ENCODE measurements around the gene PRAME. TPM values are rescaled to one million over a fixed set of nuclear protein-coding genes. Genes with fewer than 3 reads are reported as not detected.

Gene PRAME
- total RNA-seq, 2 donors from 2014 or later, result 2.8 TPM; not detected in 1

DNA sequence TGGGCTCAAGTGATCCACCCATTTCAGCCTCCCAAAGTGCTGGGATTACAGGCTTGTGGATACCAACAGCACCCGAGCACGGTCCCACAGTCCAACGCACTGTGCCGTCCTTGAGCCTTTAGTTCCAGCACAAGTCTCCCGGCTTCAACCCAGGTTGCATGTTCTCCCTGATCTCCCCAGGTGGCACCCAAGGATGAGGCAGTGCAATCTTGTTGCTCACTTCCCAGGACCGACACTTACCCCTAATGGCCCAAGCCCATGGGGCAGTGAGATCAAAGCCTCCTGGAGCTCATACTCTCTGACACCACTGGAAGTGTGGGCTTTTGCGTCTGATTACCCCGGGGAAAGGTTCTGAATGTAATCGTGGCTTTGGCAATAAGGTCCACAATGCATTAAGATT, 3.5 kb downstream of the PRAME start:
- Histone ChIP-seq H3K4me3 (no peak overlapping the region), H3K27ac (no peak overlapping the region), H3K4me1 (no peaks in the 10 kb centered on the region), H3K9ac (ENCODE audit: low read depth in 2 of 2, low read length in 2 of 2) (no peak overlapping the region), H3K27me3 (no peaks in the 10 kb centered on the region), H3K36me3 (no peaks in the 10 kb centered on the region), H3K9me3 (no peaks in the 10 kb centered on the region)
- no peak for DNase-seq
- intact Hi-C loops (cut with DNase I), result no loop called here
- TF ChIP-seq CTCF (IDR thresholded peaks at IDR 0.05), result no peak

DNA sequence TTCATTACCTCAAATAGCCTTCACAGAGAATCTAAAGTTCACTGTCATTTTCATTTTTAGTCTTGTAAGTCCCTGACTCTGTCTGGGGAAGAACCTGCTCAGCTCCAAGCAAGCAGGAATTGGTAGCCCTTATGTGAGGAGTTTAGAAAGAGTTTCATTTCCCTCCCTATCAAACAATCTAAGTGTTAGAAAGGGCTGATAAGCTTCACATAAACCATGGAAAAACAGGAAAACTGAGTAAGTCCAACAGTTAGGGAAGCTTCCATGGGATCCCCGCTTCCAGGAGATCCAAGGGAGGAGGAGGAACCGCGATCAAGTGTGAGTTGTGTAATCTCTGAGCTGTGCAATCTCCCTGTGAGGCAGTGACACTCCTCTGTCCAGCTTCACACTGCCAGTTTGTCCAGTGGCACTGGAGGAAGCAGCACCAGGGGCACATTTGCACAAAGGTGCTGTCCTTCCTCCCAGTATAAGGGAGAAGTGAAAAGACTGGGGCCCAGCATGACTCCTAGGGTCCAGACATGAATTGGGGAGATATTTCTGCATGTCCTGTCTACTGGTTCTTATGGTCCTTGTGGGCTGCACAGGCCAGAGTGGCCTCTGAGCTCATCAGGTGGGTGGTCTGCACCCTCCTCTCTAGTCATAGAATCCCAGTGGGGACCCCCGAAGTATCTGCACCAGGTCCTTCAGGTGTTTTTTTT, 4.3 kb downstream of the PRAME start:
- intact Hi-C loops (cut with DNase I), result no loop called here
- DNase-seq, result no peak
- no peak for TF ChIP-seq CTCF (IDR thresholded peaks at IDR 0.05)
- H3K9me3 ChIP-seq, result no peaks in the 10 kb centered on the region
- no peak overlapping the region for H3K4me3 ChIP-seq
- H3K36me3 ChIP-seq, result no peaks in the 10 kb centered on the region
- H3K27ac ChIP-seq, result no peak overlapping the region
- H3K9ac ChIP-seq (ENCODE audit: low read depth in 2 of 2, low read length in 2 of 2), result no peak overlapping the region
- H3K27me3 ChIP-seq, result no peaks in the 10 kb centered on the region
- H3K4me1 ChIP-seq, result no peaks in the 10 kb centered on the region

GRCh38 chr22:22553735-22554586, 5.1 kb downstream of the PRAME start:
- no peak overlapping the region for H3K9ac ChIP-seq (ENCODE audit: low read depth in 2 of 2, low read length in 2 of 2)
- no peak for TF ChIP-seq CTCF (IDR thresholded peaks at IDR 0.05)
- intact Hi-C loops (cut with DNase I), result no loop called here
- no peaks in the 10 kb centered on the region for H3K36me3 ChIP-seq
- H3K9me3 ChIP-seq, result no peaks in the 10 kb centered on the region
- H3K27ac ChIP-seq, result no peak overlapping the region
- no peaks in the 10 kb centered on the region for H3K4me1 ChIP-seq
- no peaks in the 10 kb centered on the region for H3K27me3 ChIP-seq
- H3K4me3 ChIP-seq, result no peak overlapping the region
- no peak for DNase-seq

GRCh38 chr22:22553141-22553540, 5.9 kb downstream of the PRAME start:
- no peak for DNase-seq
- no peak overlapping the region for H3K9ac ChIP-seq (ENCODE audit: low read depth in 2 of 2, low read length in 2 of 2)
- no peak for TF ChIP-seq CTCF (IDR thresholded peaks at IDR 0.05)
- H3K4me3 ChIP-seq, result no peak overlapping the region
- no peaks in the 10 kb centered on the region for H3K27me3 ChIP-seq
- no peak overlapping the region for H3K27ac ChIP-seq
- no peaks in the 10 kb centered on the region for H3K4me1 ChIP-seq
- intact Hi-C loops (cut with DNase I), result no loop called here
- no peaks in the 10 kb centered on the region for H3K9me3 ChIP-seq
- no peaks in the 10 kb centered on the region for H3K36me3 ChIP-seq

DNA sequence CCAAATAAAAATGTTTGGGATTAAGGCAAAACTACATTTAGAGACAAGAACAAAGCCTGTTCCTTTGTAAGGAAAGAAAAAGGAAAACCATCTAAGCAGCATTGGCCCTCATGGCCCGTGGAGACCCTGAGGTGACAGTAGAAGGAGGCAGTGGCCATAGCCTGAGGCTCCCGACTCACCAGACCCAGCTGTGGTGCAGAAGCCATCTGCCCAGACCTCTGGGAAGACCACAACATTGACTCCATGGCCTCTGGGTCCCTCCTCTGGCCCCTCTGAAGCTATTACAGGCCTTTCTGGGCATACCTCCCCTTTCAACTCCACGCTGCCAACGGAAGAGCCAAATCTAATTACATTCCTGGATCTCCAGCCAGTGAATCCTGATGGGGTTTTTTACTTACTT, 6.4 kb downstream of the PRAME start:
- Histone ChIP-seq H3K36me3 (no peaks in the 10 kb centered on the region), H3K27ac (no peak overlapping the region), H3K4me3 (no peak overlapping the region), H3K9me3 (no peaks in the 10 kb centered on the region), H3K4me1 (no peaks in the 10 kb centered on the region), H3K27me3 (no peaks in the 10 kb centered on the region), H3K9ac (ENCODE audit: low read depth in 2 of 2, low read length in 2 of 2) (no peak overlapping the region)
- DNase-seq, result no peak
- TF ChIP-seq CTCF (IDR thresholded peaks at IDR 0.05), result no peak
- intact Hi-C loops (cut with DNase I), result no loop called here
